Measurements from ENCODE around the gene IGFBP1.

IGFBP1 gene

DNA sequence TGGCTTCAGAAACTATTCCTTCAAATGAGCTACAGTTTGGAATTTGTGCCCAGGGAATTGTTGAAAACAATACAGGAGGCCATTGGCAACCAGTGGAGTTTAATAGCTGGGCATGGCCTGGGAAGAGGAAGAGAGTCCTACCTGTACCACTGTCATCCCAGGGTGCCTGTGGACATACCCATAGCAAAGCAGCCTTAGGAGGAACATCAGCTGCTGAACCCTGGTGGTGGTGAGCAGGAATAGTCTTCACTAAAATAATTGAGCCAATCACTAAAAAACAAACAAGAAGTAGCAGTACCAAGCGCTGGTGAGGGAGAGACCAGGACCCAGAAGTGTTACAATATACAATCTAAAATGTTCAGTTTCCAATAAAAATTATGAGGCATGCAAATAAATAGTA lies 14.5 kb downstream of the IGFBP1 start:
- no peak for DNase-seq

DNA sequence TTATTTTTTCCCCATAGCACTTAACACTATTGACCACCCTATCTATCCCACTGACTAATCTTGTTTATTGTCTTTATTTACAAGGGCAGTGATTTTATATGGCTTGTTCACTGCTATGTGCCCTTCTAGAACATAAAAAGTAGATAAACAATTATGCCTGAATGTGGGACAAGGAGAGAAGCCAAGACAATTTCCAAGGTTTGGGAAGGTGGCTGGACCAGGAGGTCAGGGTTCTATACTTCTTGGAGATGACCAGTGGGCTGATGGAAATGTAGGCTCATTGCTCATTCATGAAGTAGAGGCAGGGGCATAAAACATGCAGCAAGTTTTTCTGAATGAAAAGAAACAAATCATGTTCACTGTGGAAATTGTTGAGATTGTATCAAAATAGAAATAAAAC lies 21.3 kb downstream of the IGFBP1 start:
- no peak for DNase-seq

DNA sequence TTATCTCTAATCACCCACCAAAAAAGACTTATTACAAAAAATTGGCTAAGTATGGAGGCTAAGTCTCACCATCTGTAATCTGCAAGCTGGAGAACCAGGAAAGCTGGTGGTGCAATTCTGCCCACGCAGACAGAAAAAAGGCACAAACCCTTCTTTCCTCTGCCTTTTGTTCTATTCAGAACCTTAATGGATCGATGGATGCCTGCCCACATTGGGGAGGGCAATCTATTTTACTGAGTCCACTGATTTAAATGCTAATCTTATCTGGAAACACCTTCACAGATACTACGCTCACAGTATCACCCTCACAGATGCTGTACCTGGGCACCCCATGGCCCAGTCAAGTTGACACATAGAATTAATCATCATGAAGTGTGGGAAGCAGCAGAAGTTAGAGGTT lies 22.6 kb downstream of the IGFBP1 start:
- no peak for DNase-seq

DNA sequence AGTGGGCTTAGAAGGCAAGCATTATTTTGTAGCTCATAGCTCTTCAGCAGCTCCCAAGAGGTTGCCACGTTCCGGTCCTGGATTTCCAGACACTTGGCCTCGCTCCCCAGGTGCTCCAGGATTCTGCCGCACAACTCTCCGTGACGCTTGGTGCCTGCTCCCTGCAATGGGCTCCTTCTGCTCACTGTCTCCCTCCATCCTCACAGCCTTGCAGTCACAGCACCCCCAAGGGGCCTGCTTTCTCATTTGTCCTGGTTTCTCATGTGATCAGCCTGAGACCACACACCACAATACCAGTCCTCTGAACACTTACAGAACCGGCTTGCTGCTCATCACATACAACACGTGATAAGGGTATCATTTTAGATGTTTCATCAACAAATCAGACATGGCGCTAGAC lies 23.0 kb downstream of the IGFBP1 start:
- no peak for DNase-seq

DNA sequence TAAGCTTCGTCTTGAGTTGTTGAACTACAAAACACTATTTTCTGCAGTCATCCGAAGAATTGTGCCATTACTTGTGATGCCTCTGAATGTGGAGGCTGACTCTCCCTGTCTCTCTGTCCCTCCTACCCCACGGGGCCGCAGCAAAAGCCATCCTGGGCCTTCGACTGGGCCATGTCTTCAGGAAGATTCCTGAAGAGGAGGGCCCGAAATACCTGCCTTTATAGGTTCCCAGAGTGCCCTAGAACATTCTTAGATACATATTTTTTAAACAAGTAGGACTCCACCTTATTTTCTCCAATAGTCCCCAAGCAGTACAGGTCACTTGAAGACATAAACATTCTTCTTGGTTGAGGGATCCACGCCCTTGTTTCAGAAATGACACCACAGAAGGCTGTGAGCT lies 24.7 kb downstream of the IGFBP1 start:
- no peak for DNase-seq

DNA sequence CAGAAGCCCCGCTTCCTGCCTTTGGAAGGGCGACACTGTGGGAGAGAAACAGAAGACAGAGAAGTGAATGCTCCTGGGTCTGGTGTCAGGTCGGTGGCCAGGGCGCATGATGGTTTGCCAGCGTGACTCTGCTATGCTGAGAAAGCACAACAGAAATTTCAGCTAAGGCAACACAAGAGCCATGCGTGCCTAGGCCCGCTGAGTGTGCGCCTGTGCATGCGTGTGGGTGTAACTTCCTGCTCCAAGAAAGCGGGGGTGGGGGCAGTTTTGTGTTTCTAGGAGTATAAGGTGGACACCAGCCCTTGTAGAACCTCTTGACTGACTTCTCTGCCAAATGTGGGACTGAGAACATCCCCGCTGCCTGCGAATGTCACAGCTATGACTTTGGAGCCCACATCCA lies 26.6 kb downstream of the IGFBP1 start:
- DNase-seq, result no peak

DNA sequence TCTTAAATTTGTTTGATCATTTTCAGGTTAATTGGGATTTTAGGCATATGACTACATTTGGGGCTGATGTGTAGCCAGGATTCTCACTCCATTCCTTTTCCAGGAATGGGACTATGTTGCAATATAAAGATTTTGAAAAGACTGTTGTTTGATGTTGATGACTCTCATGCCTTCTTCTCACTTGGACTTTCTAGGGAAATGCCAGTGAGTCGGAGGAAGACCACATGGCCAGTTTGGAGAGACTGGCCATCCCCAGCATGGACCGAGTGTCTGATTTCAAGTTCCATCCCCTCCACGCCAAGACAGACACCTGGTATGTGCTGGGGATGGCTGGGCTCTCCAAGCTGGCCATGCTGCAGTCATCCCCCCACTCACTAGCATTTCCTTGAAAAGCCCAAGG lies 27.3 kb downstream of the IGFBP1 start:
- no peak for DNase-seq

DNA sequence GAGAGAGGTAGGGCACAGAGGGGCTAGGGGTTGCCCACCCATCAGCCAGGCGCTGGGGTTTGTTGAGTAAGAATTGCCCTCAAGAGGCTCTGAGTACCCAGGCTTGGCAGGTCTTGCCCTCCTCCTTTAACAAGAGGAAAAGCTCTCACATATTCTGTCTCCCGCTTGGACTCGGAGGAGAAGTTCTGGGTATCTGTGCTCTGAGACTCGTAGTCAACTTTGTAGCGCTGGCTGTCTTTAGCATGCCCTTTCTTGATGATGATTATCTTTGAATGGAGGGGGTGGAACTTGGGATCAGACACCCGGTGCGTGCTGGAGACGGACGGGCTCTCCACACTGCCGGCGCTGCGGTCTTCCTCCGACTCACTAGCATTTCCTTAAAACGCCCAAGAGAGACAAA lies 28.8 kb downstream of the IGFBP1 start:
- no peak for DNase-seq

DNA sequence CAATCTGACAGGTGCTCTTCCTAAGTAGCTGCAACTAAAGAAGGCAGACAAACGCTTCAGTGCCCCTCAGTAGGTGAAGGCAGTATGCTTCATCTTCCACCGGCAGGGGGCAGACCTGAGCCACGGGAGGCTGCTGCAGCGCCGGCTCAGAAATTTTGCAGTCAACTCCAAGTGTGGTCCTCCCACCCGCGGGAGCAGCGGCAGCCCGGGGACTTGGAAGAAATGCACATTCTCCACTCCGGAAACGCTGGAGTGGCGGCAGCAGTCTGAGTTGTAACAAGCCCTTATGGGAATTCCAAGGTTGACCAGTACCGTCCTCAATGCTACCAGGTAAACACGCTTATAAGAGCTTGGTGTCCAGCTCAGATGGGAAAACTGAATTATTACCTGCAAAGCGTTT lies 29.4 kb downstream of the IGFBP1 start:
- peak; percentile 67 for DNase-seq

DNA sequence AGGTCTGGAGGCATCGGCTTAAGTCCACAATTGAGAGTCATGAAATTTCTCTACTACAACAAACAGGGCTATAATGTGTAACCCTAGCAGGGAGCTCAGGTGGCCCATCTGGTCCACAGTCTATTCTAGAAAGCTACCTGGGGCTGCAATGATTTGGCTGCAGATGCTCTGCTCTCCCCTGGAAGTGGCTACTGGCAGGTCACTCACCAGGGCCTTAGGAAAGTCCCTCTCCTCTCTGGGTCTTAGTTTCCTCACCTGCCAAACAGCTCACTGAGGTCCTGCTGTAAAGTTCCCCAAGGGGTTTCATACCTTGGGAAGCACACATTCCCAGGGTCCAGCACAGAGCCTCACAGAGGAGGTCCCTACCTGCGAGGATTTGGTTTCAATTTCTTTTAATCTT lies 30.3 kb downstream of the IGFBP1 start:
- DNase-seq, result no peak

DNA sequence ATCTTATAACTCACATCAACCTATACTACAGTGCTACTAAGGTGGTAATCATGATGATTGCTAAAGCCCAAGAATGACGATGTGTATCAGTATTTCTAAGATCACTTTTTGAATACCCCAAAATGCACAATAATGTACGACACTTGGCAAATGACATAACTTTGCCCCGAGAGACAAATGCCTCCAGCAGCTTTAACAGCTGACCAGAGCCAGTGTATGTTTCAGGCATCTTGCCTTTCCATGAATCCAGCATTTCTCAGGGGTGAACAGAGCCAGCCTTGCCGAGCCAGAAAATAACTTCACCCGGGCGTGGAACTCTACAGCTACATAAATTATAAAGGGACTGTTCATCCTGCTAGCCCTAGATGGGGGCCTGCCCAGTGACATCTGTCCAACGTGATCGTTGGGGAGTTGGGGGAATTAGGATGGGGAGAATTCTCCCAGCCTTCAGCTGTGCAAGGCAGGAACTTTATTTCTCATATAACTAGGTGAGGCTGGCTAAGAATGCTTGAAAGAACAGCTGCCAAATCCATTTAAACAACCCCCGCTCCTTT lies 31.0 kb downstream of the IGFBP1 start:
- DNase-seq, result no peak

DNA sequence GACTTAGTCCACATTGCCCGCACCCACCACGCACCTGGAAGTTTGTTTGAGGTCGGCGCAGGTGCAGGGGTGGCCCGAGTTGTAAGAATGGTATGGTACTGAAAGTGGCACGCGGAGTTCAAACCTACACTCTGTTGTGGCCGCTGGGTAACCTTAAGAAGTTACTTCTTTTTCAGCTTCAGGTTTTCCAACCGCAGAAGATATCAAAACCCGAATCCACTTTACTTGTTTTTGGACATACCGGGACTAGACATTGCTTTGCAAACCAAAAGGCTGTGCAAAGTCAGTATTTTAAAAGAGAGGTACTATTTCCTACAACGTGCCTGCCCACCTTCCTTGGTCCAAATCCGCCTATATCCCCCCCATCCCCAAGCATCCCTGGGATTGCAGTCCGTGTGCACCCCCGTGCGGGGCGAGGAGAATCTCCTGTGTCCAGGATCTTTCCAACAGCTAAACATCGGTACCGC lies 31.7 kb downstream of the IGFBP1 start:
- no peak for DNase-seq

DNA sequence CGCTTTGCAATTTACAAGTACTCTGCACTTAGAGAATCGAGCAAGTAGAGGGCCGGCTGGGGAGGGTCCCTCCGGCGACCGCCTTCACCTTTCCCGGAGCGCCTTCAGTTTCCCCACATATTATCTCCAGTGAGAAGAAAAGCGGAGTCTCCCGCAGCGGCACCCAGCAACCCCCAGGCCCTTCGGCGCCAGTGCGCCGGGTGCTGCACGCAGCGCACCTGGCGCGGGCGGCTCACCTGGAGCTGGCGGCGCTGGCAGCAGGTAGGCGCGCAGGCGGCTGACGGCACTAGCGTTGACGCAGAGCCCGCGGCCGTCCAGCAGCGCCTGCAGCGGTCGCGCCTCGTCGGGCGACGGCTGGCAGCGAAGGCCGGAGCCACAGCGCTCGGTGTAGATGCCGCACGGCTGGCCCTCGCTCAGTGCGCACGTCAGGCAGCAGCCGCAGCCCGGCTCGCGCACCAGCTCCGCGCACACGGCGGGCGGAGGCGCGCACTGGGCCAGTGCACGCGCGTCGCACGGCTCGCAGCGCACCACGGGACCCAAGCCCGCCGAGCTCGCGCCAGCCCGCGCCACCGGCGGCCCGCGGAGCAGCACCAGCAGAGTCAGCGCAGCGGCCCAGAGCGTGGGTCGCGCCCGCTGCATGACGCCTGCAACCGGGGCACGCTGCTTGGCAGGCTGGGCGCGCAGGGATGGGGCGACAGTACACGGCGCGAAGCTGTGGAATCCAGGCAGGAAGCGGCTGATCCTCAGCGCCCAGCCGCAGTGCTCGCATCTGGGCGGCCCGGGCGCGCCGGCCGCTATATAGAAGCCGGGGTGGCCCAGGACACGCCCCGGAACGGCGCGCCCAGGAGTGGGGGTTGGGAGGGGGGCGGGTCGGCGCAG lies 32.5 kb downstream of the IGFBP1 start, which contains the start of gene IGFBP3:
TSS of gene IGFBP3 (minus strand) at position 771 of the 879 bp plus-strand sequence. CDS start at position 639, 132 bp downstream.
- peak; percentile 91 for DNase-seq

DNA sequence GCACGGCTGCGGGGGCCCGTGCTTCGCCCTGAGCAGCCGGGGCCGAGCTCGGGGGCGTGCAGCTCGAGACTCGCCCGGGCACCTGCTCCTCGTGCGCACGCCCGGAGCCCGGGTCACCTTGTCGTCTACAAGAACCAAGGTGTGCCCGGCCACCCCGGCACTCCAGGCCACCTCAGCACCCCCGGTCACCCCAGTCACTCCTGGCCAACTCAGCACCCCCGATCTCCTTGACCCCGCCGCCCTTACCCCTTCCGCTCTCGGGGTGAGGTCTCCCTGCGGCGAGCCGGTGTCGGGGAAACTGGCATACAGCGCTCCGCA lies 33.1 kb downstream of the IGFBP1 start:
- DNase-seq, result no peak

DNA sequence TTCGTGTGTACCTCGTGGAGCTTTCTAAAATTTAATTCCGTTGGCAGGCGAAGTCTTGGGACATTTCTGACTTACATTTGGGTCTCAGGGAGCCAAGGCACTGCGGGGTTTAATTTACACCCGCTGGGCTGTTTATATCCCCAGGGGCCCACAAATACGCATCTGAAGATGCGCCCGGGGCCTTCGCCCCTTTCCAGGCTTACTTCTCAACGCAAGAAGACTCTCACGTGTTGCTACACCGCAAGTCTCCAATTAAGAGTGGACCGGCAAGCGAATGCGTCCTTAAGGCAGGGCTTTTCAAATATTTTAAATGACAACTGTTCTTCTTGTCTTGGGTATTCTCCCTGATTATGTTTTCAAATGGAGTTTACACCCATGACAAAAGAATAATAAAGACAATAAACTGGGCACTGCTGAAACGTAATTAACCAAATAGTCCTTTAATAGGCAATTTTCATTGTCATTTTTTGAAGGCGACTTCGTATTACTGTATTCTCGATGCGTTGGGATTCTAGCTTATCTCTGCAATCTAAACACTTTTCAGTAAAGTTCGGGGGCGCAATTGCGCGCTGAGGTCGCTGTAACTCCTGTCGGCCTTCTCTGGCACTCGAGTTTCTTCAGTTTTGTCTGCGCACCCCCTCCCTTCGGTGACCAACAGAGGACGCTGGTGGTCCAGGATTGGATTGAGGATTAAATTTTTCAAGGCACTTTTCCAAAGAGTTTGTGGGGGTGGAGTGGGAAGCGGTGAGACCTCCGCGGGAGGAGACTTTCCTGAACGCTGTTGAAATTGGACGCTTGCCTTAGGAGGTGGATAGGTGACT lies 33.6 kb downstream of the IGFBP1 start:
- peak; percentile 75 for DNase-seq

DNA sequence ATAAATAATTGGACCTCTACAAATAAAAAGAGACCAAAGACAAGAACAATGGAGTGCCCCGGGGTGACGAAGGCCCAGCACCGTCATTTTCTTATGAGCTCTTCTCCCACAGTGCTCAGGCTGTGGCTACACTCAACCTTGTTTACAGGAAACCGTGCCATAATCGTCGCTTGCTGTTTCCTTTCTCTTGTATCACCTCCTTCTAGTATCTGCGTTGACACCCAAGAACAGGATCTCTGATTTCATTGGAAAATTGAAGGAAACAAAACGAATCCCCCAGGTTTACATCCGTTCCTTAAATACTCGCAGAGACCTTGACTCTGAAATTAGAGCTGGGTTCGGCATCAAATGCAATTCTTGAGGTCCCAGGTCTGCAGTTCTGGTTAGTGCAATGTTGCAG lies 34.5 kb downstream of the IGFBP1 start:
- DNase-seq, result no peak

DNA sequence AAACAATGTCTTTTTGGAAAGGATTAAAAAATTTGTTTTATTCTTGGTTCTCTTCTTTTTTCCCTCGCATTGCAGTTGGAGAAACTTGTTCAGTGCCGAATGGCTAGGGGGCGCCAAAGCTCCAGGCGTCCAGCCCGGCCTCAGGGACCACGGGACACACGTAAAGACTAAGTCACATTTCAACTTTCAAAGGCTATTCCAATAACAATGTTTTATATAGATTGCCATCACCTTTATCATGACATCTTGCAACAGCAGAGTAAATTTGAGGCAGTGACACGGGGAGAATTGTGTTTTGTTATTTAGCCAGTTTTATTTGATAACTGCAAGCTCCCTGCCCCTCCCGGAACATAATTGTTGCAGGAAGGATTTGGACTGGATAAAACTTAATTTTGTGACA lies 35.0 kb downstream of the IGFBP1 start:
- peak; percentile 76 for DNase-seq

DNA sequence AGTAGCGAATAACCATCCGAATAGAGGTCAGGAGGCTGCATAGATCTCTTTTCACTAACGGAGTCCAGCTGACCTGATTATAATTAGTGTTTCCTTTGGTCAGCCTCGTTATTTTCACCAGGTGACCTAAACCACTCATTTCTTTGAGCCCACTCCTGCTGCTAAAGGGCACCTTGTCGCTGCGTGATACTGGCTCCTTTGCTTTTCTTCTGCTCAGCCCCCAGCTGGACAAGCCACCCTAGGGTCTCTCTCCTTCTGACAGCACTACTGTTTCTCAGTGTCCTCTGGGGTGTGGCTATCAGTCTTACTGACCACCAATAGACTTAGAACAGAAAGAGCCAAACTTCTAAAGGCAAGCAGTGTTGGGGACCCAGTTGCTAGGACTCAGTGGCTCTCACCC lies 35.5 kb downstream of the IGFBP1 start:
- DNase-seq, result no peak

DNA sequence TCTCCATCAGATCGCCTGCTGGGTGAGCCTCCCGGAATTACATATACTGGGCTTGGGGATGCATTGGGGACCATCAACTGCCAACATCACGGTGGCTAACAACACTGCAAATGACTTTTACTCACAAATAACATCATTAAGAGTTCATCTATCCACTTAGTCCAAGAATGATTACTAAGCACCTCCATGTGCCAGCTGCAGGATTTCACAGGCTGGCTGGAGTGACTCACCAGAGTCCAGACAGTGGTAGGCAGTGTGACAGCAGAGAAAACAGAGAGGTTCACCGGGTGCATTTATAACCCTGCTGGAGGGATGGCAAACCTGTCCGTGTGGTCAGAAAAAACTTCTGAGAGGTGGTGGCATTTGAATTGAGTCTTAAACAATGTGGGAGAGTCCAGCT lies 36.0 kb downstream of the IGFBP1 start:
- no peak for DNase-seq

DNA sequence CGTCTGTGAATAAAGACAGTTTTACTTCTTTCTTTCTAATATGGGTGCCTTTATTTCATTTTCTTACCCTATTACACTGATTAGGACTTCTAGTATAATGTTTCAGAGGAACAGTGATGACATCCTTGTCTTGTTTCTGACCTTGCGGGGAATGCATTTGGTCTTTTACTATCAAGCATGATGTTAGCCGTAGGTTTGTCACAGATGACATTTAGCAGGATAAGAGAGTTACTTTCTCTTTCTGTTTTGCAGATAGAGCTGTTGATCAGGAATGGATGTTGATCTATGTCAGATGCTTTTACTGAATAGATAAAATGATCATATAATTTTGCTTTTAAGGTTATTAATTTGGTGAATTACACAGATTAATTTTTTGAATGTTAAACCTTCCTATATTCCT lies 39.4 kb downstream of the IGFBP1 start:
- DNase-seq, result no peak

DNA sequence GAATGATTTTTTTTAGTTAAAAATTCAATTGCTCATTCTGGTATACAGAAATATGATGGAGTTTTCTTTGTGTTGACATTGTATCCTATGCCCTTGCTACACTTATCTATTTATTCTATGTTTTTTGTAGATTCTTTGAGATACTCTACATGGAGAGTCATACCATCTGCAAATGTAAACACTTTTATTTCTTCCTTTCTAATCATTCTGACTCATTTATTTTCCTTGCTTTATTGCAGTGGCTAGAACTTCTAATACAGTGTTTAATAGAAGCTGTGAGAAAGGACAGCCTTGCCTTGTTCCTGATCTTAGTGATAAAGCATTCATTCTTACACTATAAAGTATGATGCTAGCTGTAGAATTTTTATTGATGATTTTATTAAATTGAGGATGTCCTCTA lies 42.7 kb downstream of the IGFBP1 start:
- no peak for DNase-seq

DNA sequence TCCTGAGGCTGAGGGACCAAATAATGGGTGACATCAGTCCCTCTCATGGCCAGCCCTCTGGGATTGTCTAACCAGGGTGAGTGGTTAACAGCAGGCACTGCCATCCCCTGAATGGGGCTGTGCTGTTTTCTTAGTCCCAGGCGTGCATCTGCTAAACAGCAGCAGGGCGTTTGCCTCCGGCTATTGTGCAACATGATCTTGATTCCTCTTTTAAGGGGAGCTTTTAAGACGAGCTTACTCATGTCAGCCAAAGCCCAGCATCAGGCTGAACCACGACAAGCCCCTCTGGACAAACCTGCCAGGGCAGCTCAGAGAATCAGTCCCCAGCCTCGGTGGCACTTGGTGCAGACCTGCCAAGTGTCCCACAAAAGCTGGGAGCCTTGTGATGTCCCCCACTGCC lies 49.0 kb downstream of the IGFBP1 start:
- DNase-seq, result no peak

DNA sequence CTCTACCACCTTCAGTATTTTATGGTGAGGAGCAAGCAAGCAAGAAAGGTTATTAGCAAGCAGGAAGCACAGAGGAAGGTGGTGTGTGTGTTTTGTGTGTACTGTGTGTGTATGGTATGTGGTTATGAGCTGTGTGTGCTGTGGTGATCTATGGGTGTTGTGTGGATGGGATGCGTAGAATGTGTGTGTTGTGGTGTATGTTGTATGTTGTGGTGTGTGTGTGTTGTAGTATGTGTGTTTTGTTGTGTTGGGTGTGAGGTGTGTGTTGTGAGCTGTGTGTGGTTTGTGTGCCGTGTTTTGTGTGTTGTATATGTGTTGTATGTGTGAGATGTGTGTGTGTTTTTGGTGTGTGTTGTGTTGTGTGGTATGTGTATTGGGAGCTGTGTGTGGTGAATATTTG lies 49.6 kb downstream of the IGFBP1 start:
- DNase-seq, result no peak

All from right kidney (tissue), 1 donor.